ENCODE results near the gene SHC4. TPM values are rescaled to one million over a fixed set of nuclear protein-coding genes. Genes with fewer than 3 reads are reported as not detected.
A peak's percentile ranks its signal among the peaks of the same experiment; 100 is the strongest.

Gene SHC4
- total RNA-seq, 2 donors from 2014 or later, result 0.29 to 0.58 TPM

GRCh38 chr15:48814286-48814685 lies 149.4 kb downstream of the SHC4 start:
- WGBS, 2 experiments (ENCODE audit: insufficient coverage in 1 of 2, insufficient read length in 1 of 2), result 83% methylated on average over 1 to 2 of the region's 2 CpGs
- H3K36me3 ChIP-seq (ENCODE audit: control insufficient read depth, insufficient read depth, low read length), result no peaks in the 10 kb centered on the region
- H3K36me3 Mint-ChIP-seq (ENCODE audit: low read depth), result no peaks in the 10 kb centered on the region
- no peak for DNase-seq
- H3K4me3 Mint-ChIP-seq, result no peak overlapping the region
- H3K4me1 ChIP-seq (ENCODE audit: control insufficient read depth, insufficient read depth, low read length), result no peaks in the 10 kb centered on the region
- no peak for TF ChIP-seq CTCF (conservative IDR thresholded peaks at IDR 0.05)
- H3K9ac ChIP-seq (ENCODE audit: extremely low read depth, low read length, poor library complexity, severe bottlenecking), result no peak overlapping the region
- no peaks in the 10 kb centered on the region for H3K9me3 ChIP-seq (ENCODE audit: control insufficient read depth, low read length)
- no peak overlapping the region for H3K4me3 ChIP-seq (ENCODE audit: low read length)
- H3K27ac Mint-ChIP-seq, result no peak overlapping the region
- peaks cover 5% of the 10 kb centered on the region for H3K4me1 Mint-ChIP-seq
- H3K27ac ChIP-seq (ENCODE audit: low read depth, low read length), result no peak overlapping the region
- H3K27me3 ChIP-seq (ENCODE audit: control insufficient read depth, insufficient read depth, low read length, poor library complexity, severe bottlenecking), result no peaks in the 10 kb centered on the region
- H3K27me3 Mint-ChIP-seq (ENCODE audit: insufficient read depth), result peaks cover 8% of the 10 kb centered on the region
- no peaks in the 10 kb centered on the region for H3K9me3 Mint-ChIP-seq

GRCh38 chr15:48811325-48811958 lies 152.3 kb downstream of the SHC4 start:
- WGBS, 2 experiments (ENCODE audit: insufficient coverage in 1 of 2, insufficient read length in 1 of 2), result 3 to 15% methylated on average over 13 to 25 of the region's 25 CpGs
- peak; percentile 55 for DNase-seq
- Mint-ChIP-seq H3K36me3 (ENCODE audit: low read depth) (no peaks in the 10 kb centered on the region), H3K27me3 (ENCODE audit: insufficient read depth) (peaks cover 8% of the 10 kb centered on the region), H3K9me3 (no peaks in the 10 kb centered on the region), H3K27ac (peak overlapping the region; percentile 54), H3K4me3 (peak overlapping the region; percentile 92), H3K4me1 (peaks cover 10% of the 10 kb centered on the region)
- TF ChIP-seq CTCF (conservative IDR thresholded peaks at IDR 0.05), result peak; percentile 52
- no peaks in the 10 kb centered on the region for H3K27me3 ChIP-seq (ENCODE audit: control insufficient read depth, insufficient read depth, low read length, poor library complexity, severe bottlenecking)
- no peak overlapping the region for H3K27ac ChIP-seq (ENCODE audit: low read depth, low read length)
- no peaks in the 10 kb centered on the region for H3K9me3 ChIP-seq (ENCODE audit: control insufficient read depth, low read length)
- peak overlapping the region; percentile 89 for H3K4me3 ChIP-seq (ENCODE audit: low read length)
- no peaks in the 10 kb centered on the region for H3K36me3 ChIP-seq (ENCODE audit: control insufficient read depth, insufficient read depth, low read length)
- no peaks in the 10 kb centered on the region for H3K4me1 ChIP-seq (ENCODE audit: control insufficient read depth, insufficient read depth, low read length)
- H3K9ac ChIP-seq (ENCODE audit: extremely low read depth, low read length, poor library complexity, severe bottlenecking), result peak overlapping the region; percentile 22

- no peak for TF ChIP-seq CTCF (conservative IDR thresholded peaks at IDR 0.05)
These were observed 153.1 kb downstream of the SHC4 start, which contains the start of gene CEP152 for GRCh38 chr15:48810414-48811324. TSS of gene CEP152 (minus strand) at chr15:48811069. CDS start at chr15:48805649, 5,420 bp downstream.

More at GRCh38 chr15:48810414-48811324, 153.1 kb downstream of the SHC4 start, which contains the start of gene CEP152:
- Histone ChIP-seq H3K4me3 (ENCODE audit: low read length) (peak within 1 kb of the TSS; percentile 89), H3K9ac (ENCODE audit: extremely low read depth, low read length, poor library complexity, severe bottlenecking) (peak within 1 kb of the TSS; percentile 71), H3K27me3 (ENCODE audit: control insufficient read depth, insufficient read depth, low read length, poor library complexity, severe bottlenecking) (no peaks in the 10 kb centered on the region), H3K9me3 (ENCODE audit: control insufficient read depth, low read length) (no peaks in the 10 kb centered on the region), H3K27ac (ENCODE audit: low read depth, low read length) (peak within 1 kb of the TSS; percentile 20), H3K36me3 (ENCODE audit: control insufficient read depth, insufficient read depth, low read length) (no peaks in the 10 kb centered on the region), H3K4me1 (ENCODE audit: control insufficient read depth, insufficient read depth, low read length) (no peaks in the 10 kb centered on the region)
- Mint-ChIP-seq H3K27ac (peak within 1 kb of the TSS; percentile 95), H3K9me3 (no peaks in the 10 kb centered on the region), H3K4me3 (peak within 1 kb of the TSS; percentile 92), H3K36me3 (ENCODE audit: low read depth) (no peaks in the 10 kb centered on the region), H3K4me1 (peaks cover 16% of the 10 kb centered on the region), H3K27me3 (ENCODE audit: insufficient read depth) (peaks cover 8% of the 10 kb centered on the region)
- WGBS, 2 experiments (ENCODE audit: insufficient coverage in 1 of 2, insufficient read length in 1 of 2), result 2 to 4% methylated on average over 29 to 51 of the region's 51 CpGs
- peak; percentile 100 for DNase-seq

Measured in endodermal cell (in vitro differentiated cells).